SK-N-SH (cell line): Measurements from ENCODE around the gene SLC10A1. TPM values are rescaled to one million over a fixed set of nuclear protein-coding genes. Genes with fewer than 3 reads are reported as not detected.

Experiments used
- CTCF ChIA-PET: fragments of 300-600, 350-600 bp; formaldehyde crosslinking; extraction: SDS; loops from one replicate; lab custom pipeline; 2021; lab: Yijun Ruan, JAX
- POLR2A ChIA-PET: fragments of 350-600 bp; sonication (Branson Sonifier 250); formaldehyde crosslinking; extraction: SDS; loops from one replicate; lab custom pipeline; 2020; ENCODE audit warnings: antibody characterized with exemption, inconsistent platforms; lab: Yijun Ruan, JAX
- DNase-seq: peaks from one replicate; pipeline ENCODE4 v3.0.0; 2012
- H2AFZ ChIP-seq: fragments of 200-600 bp; sonication (generic); 2 replicates; pipeline ENCODE4 v1.8.1; 2016; ENCODE audit warnings: antibody characterized with exemption, mild to moderate bottlenecking, low read depth
- H3F3A ChIP-seq: fragments of 200-600 bp; sonication (generic); replicated peaks from 2 replicates; pipeline ENCODE3; 2016; ENCODE audit warnings: antibody characterized with exemption, mild to moderate bottlenecking; ENCODE audit not compliant: insufficient read depth
- H3K27ac ChIP-seq, 2 experiments: fragments of 200-500 bp in 1 of 2; fragments of 200-600 bp in 1 of 2; sonication (Bioruptor generic) in 1 of 2; sonication (generic), shearing (Covaris generic) in 1 of 2; 2 replicates each; pipeline versions ENCODE4 v1.5.1 to v1.6.1; 2014 to 2016; ENCODE audit warnings: low read depth in 2 of 2, inconsistent platforms in 1 of 2, low read length in 1 of 2, mild to moderate bottlenecking in 1 of 2, mixed read lengths in 1 of 2
- H3K27me3 ChIP-seq: fragments of 200-600 bp; sonication (generic), shearing (Covaris generic); 2 replicates; pipeline ENCODE4 v1.6.1; 2016; ENCODE audit warnings: mixed run types; ENCODE audit not compliant: insufficient read depth
- H3K36me3 ChIP-seq, 2 experiments: fragments of 200-500 bp in 1 of 2; fragments of 200-600 bp in 1 of 2; sonication (Bioruptor generic) in 1 of 2; sonication (generic) in 1 of 2; replicated peaks in 1 of 2; 2 replicates each; pipeline versions ENCODE3 to v1.5.1; 2014 to 2016; ENCODE audit warnings: low read length in 1 of 2, mild to moderate bottlenecking in 1 of 2; ENCODE audit not compliant: insufficient read depth in 2 of 2, control insufficient read depth in 1 of 2
- H3K4me1 ChIP-seq, 2 experiments: fragments of 200-500 bp in 1 of 2; fragments of 200-600 bp in 1 of 2; sonication (Bioruptor generic) in 1 of 2; sonication (generic), shearing (Covaris generic) in 1 of 2; 2 replicates each; pipeline versions ENCODE4 v1.5.1 to v1.6.1; 2014 to 2016; ENCODE audit warnings: low read depth in 1 of 2, low read length in 1 of 2, mixed run types in 1 of 2; ENCODE audit not compliant: insufficient read depth in 2 of 2, control insufficient read depth in 1 of 2
- H3K4me2 ChIP-seq: fragments of 200-600 bp; sonication (generic), shearing (Covaris generic); 2 replicates; pipeline ENCODE4 v1.6.1; 2017; ENCODE audit warnings: mixed run types
- H3K4me3 ChIP-seq, 2 experiments: fragments of 200-500 bp in 1 of 2; fragments of 200-600 bp in 1 of 2; sonication (Bioruptor generic) in 1 of 2; sonication (generic), shearing (Covaris generic) in 1 of 2; 2 replicates each; pipeline versions ENCODE4 v1.5.1 to v1.8.1; 2014 to 2016; ENCODE audit warnings: low read depth in 2 of 2, inconsistent platforms in 1 of 2, low read length in 1 of 2, mild to moderate bottlenecking in 1 of 2, mixed read lengths in 1 of 2, moderate library complexity in 1 of 2
- H3K79me2 ChIP-seq: fragments of 200-600 bp; sonication (generic); 2 replicates; pipeline ENCODE4 v1.8.1; 2017; ENCODE audit warnings: mild to moderate bottlenecking; ENCODE audit not compliant: insufficient read depth
- H3K9ac ChIP-seq: fragments of 200-600 bp; sonication (generic); 2 replicates; pipeline ENCODE4 v1.6.1; 2017; ENCODE audit warnings: mixed run types
- H3K9me2 ChIP-seq: fragments of 200-600 bp; sonication (generic); 2 replicates; pipeline ENCODE4 v1.6.1; 2017; ENCODE audit warnings: mixed run types
- H3K9me3 ChIP-seq: fragments of 200-600 bp; sonication (generic); 2 replicates; pipeline ENCODE4 v1.6.1; 2017; ENCODE audit warnings: mixed run types, mild to moderate bottlenecking, moderate library complexity
- H4K20me1 ChIP-seq: fragments of 200-600 bp; sonication (generic); 2 replicates; pipeline ENCODE4 v1.6.1; 2017; ENCODE audit warnings: mild to moderate bottlenecking, mixed run types; ENCODE audit not compliant: insufficient read depth
- CHD2 ChIP-seq: fragments of 150-350 bp; IDR thresholded peaks from 2 replicates; pipeline ENCODE4 v1.6.1; 2018; ENCODE audit warnings: low read length; ENCODE audit not compliant: partially characterized antibody
- EP300 ChIP-seq, 2 experiments: IDR thresholded peaks; 2 replicates each; pipeline versions ENCODE4 v1.4.0 to v1.6.1; 2012; ENCODE audit warnings: borderline replicate concordance in 1 of 2, low read depth in 1 of 2, low read length in 1 of 2
- EZH2phosphoT487 ChIP-seq: fragments of 200-600 bp; sonication (generic); IDR thresholded peaks from 2 replicates; pipeline ENCODE4 v1.6.1; 2017; ENCODE audit warnings: low read depth, mixed run types, mild to moderate bottlenecking, antibody characterized with exemption, moderate library complexity, borderline replicate concordance
- FOXJ3 ChIP-seq: sonication (generic); formaldehyde crosslinking; IDR thresholded peaks from 2 replicates; pipeline ENCODE4 v1.5.1; 2020; ENCODE audit warnings: mild to moderate bottlenecking, missing genetic modification reagents
- FOXM1 ChIP-seq: IDR thresholded peaks from 2 replicates; pipeline ENCODE4 v1.4.0; 2012; ENCODE audit warnings: low read depth, mild to moderate bottlenecking
- GABPA ChIP-seq: IDR thresholded peaks from 2 replicates; pipeline ENCODE4 v1.4.0; 2012; ENCODE audit warnings: low read depth, mild to moderate bottlenecking
- JUND ChIP-seq: IDR thresholded peaks from 2 replicates; pipeline ENCODE4 v1.4.0; 2012
- MEF2A ChIP-seq: IDR thresholded peaks from 2 replicates; pipeline ENCODE4 v1.4.0; 2012; ENCODE audit warnings: low read depth, borderline replicate concordance
- MXI1 ChIP-seq: IDR thresholded peaks from 2 replicates; pipeline ENCODE4 v1.6.1; 2012; ENCODE audit warnings: mild to moderate bottlenecking, low read depth, low read length, improper control_type of control experiment
- NFIC ChIP-seq: IDR thresholded peaks from 2 replicates; pipeline ENCODE4 v1.4.0; 2012; ENCODE audit warnings: borderline replicate concordance
- NRF1 ChIP-seq: IDR thresholded peaks from 2 replicates; pipeline ENCODE4 v1.6.1; 2012; ENCODE audit warnings: low read depth, mild to moderate bottlenecking, low read length
- POLR2AphosphoS5 ChIP-seq: IDR thresholded peaks from 2 replicates; pipeline ENCODE4 v1.6.1; 2012; ENCODE audit warnings: low read depth, low read length
- RAD21 ChIP-seq: IDR thresholded peaks from 2 replicates; pipeline ENCODE4 v1.6.1; 2012; ENCODE audit warnings: mild to moderate bottlenecking, low read length
- RCOR1 ChIP-seq: fragments of 150-350 bp; IDR thresholded peaks from 2 replicates; pipeline ENCODE4 v1.6.1; 2017; ENCODE audit warnings: antibody characterized with exemption, low read length
- RFX5 ChIP-seq: IDR thresholded peaks from 2 replicates; pipeline ENCODE4 v1.6.1; 2012; ENCODE audit warnings: mild to moderate bottlenecking, improper control_type of control experiment, low read length
- SIN3A ChIP-seq: IDR thresholded peaks from 2 replicates; pipeline ENCODE4 v1.6.1; 2012; ENCODE audit warnings: low read depth, mild to moderate bottlenecking, low read length, moderate library complexity, borderline replicate concordance
- TAF1 ChIP-seq: IDR thresholded peaks from 2 replicates; pipeline ENCODE4 v1.6.1; 2012; ENCODE audit warnings: low read depth, mild to moderate bottlenecking, low read length, moderate library complexity, borderline replicate concordance
- WGBS: methylation state at CpG from one replicate; pipeline ENCODE4 v1.1.6; 2017; ENCODE audit warnings: low lambda C conversion rate; 5-methylcytosine and 5-hydroxymethylcytosine counted together
- polyA plus RNA-seq, 3 experiments: library from polyadenylated mRNA; depleted of rRNA; stranded (reverse); fragments of >200 nt; gene quantifications; 2 replicates each; pipeline ENCODE4 v1.2.3, GENCODE V29; 2012
- TF ChIP-seq, protein P1 (sequence below): IDR thresholded peaks from 2 replicates; pipeline ENCODE4; 2012
- TF ChIP-seq, protein P2 (sequence below): fragments of 200-600 bp; sonication (generic); IDR thresholded peaks from 2 replicates; pipeline ENCODE4 v1.6.1; 2017; ENCODE audit warnings: antibody characterized with exemption, mild to moderate bottlenecking, moderate library complexity
- TF ChIP-seq, protein P3 (sequence below): IDR thresholded peaks from 2 replicates; pipeline ENCODE4 v1.4.0; 2012; ENCODE audit warnings: low read depth, borderline replicate concordance
- TF ChIP-seq, protein P4 (sequence below): fragments of 150-350 bp; IDR thresholded peaks from 2 replicates; pipeline ENCODE4 v1.6.1; 2017; ENCODE audit warnings: antibody characterized with exemption, low read length, low read depth, borderline replicate concordance

The SLC10A1 gene
- polyA plus RNA-seq, 1 of the 3 experiments (the other 2 are of a cell fraction), result not detected

DNA sequence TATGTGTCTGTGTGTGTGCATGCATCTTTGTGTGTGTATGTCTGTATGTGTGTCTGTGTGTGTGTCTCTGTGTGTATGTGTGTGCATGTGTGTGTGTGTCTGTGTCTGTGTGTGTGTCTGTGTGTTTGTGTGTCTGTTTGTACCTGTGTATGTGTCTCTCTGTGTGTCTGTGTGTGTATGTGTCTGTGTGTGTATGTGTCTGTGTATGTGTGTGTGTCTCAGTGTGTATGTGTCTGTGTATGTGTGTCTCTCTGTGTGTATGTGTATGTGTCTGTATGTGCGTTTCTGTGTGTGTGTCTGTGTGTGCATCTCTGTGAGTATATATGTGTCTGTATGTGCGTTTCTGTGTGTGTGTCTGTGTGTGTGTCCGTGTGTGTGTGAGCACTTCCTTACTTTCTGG is 42.6 kb upstream of the SLC10A1 start:
- H3K9me3 ChIP-seq, result no peaks in the 10 kb centered on the region
- H2AFZ ChIP-seq, result no peak overlapping the region
- H3K36me3 ChIP-seq, result no peaks in the 10 kb centered on the region
- 19% methylated on average over 3 of the region's 3 CpGs for WGBS
- H3K79me2 ChIP-seq, result no peaks in the 10 kb centered on the region
- no peak overlapping the region for H3K4me2 ChIP-seq
- no peaks in the 10 kb centered on the region for H3K9me2 ChIP-seq
- no peaks in the 10 kb centered on the region for H3F3A ChIP-seq
- H3K4me3 ChIP-seq, result no peak overlapping the region
- no peaks in the 10 kb centered on the region for H4K20me1 ChIP-seq
- peaks cover 0 to 11% of the 10 kb centered on the region in 2 experiments; a peak in 1 of 4 replicates for H3K4me1 ChIP-seq
- TF ChIP-seq SIN3A, result no peak
- TF ChIP-seq POLR2AphosphoS5, result no peak
- TF ChIP-seq MXI1, result no peak
- TF ChIP-seq RFX5, result no peak
- no peak for TF ChIP-seq NRF1
- POLR2A ChIA-PET, result no interaction called here
- no peaks in the 10 kb centered on the region for H3K27me3 ChIP-seq
- CTCF ChIA-PET, result interaction anchor here (0.6 to 2.7 kb wide), 3 partner anchors 10 to 282 kb away, joined by 3 to 10 read pairs (median 3); no protein-coding TSS in a partner anchor
- DNase-seq, result no peak
- no peak overlapping the region for H3K27ac ChIP-seq
- H3K9ac ChIP-seq, result no peak overlapping the region

DNA sequence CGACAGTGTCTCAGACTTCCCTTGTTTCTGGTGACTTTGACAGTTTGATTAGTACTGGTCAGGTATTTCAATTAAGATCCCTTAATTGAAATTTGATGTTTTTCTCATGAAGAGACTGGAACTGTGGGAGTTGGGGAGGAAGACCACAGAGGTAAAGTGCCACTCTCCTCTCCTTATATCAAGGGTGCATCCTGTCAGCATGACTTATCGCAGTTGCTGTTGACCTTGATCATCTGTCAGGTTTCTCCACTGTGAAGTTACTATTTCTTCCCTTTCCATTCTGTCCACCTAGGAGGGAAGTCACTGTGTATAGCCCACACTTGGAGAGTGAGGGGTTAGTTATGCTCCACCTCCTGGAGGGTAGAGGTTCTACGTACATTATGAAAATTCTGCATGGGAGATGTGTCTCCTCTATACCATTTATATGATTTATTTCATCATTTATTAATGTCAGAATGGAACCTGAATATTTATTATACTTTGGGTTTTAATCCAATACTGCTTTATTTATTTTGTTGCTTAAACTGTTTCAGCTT is 41.9 kb upstream of the SLC10A1 start:
- H3K9me2 ChIP-seq, result no peaks in the 10 kb centered on the region
- no peaks in the 10 kb centered on the region for H3K36me3 ChIP-seq
- H4K20me1 ChIP-seq, result no peaks in the 10 kb centered on the region
- WGBS, result 75% methylated on average over 3 of the region's 3 CpGs
- H3K4me3 ChIP-seq, result no peak overlapping the region
- no peak overlapping the region for H3K9ac ChIP-seq
- DNase-seq, result no peak
- CTCF ChIA-PET, result interaction anchor here (0.6 to 2.7 kb wide), 3 partner anchors 11 to 281 kb away, joined by 3 to 10 read pairs (median 3); no protein-coding TSS in a partner anchor
- peaks cover 0 to 11% of the 10 kb centered on the region in 2 experiments; a peak in 1 of 4 replicates for H3K4me1 ChIP-seq
- H3K79me2 ChIP-seq, result no peaks in the 10 kb centered on the region
- H3F3A ChIP-seq, result no peaks in the 10 kb centered on the region
- no peak overlapping the region for H3K27ac ChIP-seq
- POLR2A ChIA-PET, result no interaction called here
- H3K9me3 ChIP-seq, result no peaks in the 10 kb centered on the region
- no peak overlapping the region for H3K4me2 ChIP-seq
- H2AFZ ChIP-seq, result no peak overlapping the region
- TF ChIP-seq EP300 (IDR thresholded peaks at IDR 0.05; ENCODE audit: borderline replicate concordance in 1 of 2, low read depth in 1 of 2, low read length in 1 of 2), result no peak
- TF ChIP-seq, protein P1, sequence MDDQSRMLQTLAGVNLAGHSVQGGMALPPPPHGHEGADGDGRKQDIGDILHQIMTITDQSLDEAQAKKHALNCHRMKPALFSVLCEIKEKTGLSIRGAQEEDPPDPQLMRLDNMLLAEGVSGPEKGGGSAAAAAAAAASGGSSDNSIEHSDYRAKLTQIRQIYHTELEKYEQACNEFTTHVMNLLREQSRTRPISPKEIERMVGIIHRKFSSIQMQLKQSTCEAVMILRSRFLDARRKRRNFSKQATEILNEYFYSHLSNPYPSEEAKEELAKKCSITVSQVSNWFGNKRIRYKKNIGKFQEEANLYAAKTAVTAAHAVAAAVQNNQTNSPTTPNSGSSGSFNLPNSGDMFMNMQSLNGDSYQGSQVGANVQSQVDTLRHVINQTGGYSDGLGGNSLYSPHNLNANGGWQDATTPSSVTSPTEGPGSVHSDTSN, result no peak
- TF ChIP-seq TAF1, result no peak
- no peak for TF ChIP-seq RCOR1
- TF ChIP-seq POLR2AphosphoS5, result no peak
- TF ChIP-seq RAD21, result no peak
- TF ChIP-seq NRF1, result no peak
- TF ChIP-seq RFX5, result no peak
- TF ChIP-seq, protein P2, sequence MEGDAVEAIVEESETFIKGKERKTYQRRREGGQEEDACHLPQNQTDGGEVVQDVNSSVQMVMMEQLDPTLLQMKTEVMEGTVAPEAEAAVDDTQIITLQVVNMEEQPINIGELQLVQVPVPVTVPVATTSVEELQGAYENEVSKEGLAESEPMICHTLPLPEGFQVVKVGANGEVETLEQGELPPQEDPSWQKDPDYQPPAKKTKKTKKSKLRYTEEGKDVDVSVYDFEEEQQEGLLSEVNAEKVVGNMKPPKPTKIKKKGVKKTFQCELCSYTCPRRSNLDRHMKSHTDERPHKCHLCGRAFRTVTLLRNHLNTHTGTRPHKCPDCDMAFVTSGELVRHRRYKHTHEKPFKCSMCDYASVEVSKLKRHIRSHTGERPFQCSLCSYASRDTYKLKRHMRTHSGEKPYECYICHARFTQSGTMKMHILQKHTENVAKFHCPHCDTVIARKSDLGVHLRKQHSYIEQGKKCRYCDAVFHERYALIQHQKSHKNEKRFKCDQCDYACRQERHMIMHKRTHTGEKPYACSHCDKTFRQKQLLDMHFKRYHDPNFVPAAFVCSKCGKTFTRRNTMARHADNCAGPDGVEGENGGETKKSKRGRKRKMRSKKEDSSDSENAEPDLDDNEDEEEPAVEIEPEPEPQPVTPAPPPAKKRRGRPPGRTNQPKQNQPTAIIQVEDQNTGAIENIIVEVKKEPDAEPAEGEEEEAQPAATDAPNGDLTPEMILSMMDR, result no peak
- no peak for TF ChIP-seq EZH2phosphoT487
- TF ChIP-seq NFIC, result no peak
- TF ChIP-seq SIN3A, result no peak
- TF ChIP-seq CHD2, result no peak
- no peak for TF ChIP-seq JUND
- no peak for TF ChIP-seq FOXM1
- TF ChIP-seq, protein P3, sequence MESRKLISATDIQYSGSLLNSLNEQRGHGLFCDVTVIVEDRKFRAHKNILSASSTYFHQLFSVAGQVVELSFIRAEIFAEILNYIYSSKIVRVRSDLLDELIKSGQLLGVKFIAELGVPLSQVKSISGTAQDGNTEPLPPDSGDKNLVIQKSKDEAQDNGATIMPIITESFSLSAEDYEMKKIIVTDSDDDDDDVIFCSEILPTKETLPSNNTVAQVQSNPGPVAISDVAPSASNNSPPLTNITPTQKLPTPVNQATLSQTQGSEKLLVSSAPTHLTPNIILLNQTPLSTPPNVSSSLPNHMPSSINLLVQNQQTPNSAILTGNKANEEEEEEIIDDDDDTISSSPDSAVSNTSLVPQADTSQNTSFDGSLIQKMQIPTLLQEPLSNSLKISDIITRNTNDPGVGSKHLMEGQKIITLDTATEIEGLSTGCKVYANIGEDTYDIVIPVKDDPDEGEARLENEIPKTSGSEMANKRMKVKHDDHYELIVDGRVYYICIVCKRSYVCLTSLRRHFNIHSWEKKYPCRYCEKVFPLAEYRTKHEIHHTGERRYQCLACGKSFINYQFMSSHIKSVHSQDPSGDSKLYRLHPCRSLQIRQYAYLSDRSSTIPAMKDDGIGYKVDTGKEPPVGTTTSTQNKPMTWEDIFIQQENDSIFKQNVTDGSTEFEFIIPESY, result no peak
- no peak for TF ChIP-seq FOXJ3 (CRISPR knock-in tag)
- no peak for TF ChIP-seq GABPA
- TF ChIP-seq, protein P4, sequence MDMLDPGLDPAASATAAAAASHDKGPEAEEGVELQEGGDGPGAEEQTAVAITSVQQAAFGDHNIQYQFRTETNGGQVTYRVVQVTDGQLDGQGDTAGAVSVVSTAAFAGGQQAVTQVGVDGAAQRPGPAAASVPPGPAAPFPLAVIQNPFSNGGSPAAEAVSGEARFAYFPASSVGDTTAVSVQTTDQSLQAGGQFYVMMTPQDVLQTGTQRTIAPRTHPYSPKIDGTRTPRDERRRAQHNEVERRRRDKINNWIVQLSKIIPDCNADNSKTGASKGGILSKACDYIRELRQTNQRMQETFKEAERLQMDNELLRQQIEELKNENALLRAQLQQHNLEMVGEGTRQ, result no peak
- no peak for TF ChIP-seq MEF2A
- H3K27me3 ChIP-seq, result no peaks in the 10 kb centered on the region
